Trophoblast cell (in vitro differentiated cells and primary cell): ENCODE measurements around the gene NALCN.
A peak's percentile ranks its signal among the peaks of the same experiment; 100 is the strongest.

Experiments
- DNase-seq, 2 donors: peaks; one replicate each; pipeline ENCODE4 v3.0.0-alpha.2; 2016
- H2AFZ ChIP-seq: 2 replicates; pipeline ENCODE4 v1.6.1; 2013; ENCODE audit warnings: low read length, moderate library complexity, mild to moderate bottlenecking; ENCODE audit not compliant: insufficient read depth, poor library complexity
- H2AK5ac ChIP-seq: 2 replicates; pipeline ENCODE4 v1.6.1; 2013; ENCODE audit warnings: mild to moderate bottlenecking, low read length
- H2BK120ac ChIP-seq: 2 replicates; pipeline ENCODE4 v1.6.1; 2013; ENCODE audit warnings: low read length, mild to moderate bottlenecking, moderate library complexity; ENCODE audit not compliant: insufficient read depth, poor library complexity
- H2BK12ac ChIP-seq: 2 replicates; pipeline ENCODE4 v1.6.1; 2013; ENCODE audit warnings: mild to moderate bottlenecking, low read length, moderate library complexity
- H2BK5ac ChIP-seq: 2 replicates; pipeline ENCODE4 v1.6.1; 2013; ENCODE audit warnings: low read length, low read depth, moderate library complexity, mild to moderate bottlenecking; ENCODE audit not compliant: poor library complexity
- H3K14ac ChIP-seq: 2 replicates; pipeline ENCODE4 v1.6.1; 2013; ENCODE audit warnings: mild to moderate bottlenecking, low read length
- H3K18ac ChIP-seq: 2 replicates; pipeline ENCODE4 v1.6.1; 2013; ENCODE audit warnings: mild to moderate bottlenecking, low read length
- H3K23ac ChIP-seq: 2 replicates; pipeline ENCODE4 v1.6.1; 2013; ENCODE audit warnings: low read length
- H3K27ac ChIP-seq: 2 replicates; pipeline ENCODE4 v1.5.1; 2013; ENCODE audit warnings: low read depth, mild to moderate bottlenecking, inconsistent platforms, low read length, moderate library complexity
- H3K27me3 ChIP-seq: 2 replicates; pipeline ENCODE4 v1.6.1; 2013; ENCODE audit warnings: inconsistent platforms, mild to moderate bottlenecking, low read length, moderate library complexity; ENCODE audit not compliant: insufficient read depth
- H3K36me3 ChIP-seq, 2 experiments: 1 replicate in 1 of 2; 2 replicates in 1 of 2; pipeline ENCODE4 v1.6.1; 2013; ENCODE audit warnings: low read length in 2 of 2, mild to moderate bottlenecking in 2 of 2, moderate library complexity in 1 of 2; ENCODE audit not compliant: insufficient read depth in 2 of 2, control insufficient read depth in 1 of 2
- H3K4ac ChIP-seq: 2 replicates; pipeline ENCODE4 v1.6.1; 2013; ENCODE audit warnings: low read depth, mild to moderate bottlenecking, low read length, moderate library complexity
- H3K4me1 ChIP-seq, 2 experiments: 1 replicate in 1 of 2; 2 replicates in 1 of 2; pipeline ENCODE4 v1.6.1; 2013; ENCODE audit warnings: low read length in 2 of 2, mild to moderate bottlenecking in 2 of 2, moderate library complexity in 1 of 2; ENCODE audit not compliant: insufficient read depth in 2 of 2, control insufficient read depth in 1 of 2
- H3K4me2 ChIP-seq: 2 replicates; pipeline ENCODE4 v1.6.1; 2013; ENCODE audit warnings: inconsistent platforms, mild to moderate bottlenecking, low read length, moderate library complexity
- H3K4me3 ChIP-seq: 2 replicates; pipeline ENCODE4 v1.5.1; 2013; ENCODE audit warnings: mild to moderate bottlenecking, low read depth, low read length, inconsistent platforms
- H3K79me1 ChIP-seq: one replicate; pipeline ENCODE4 v1.6.1; 2013; ENCODE audit warnings: low read length
- H3K79me2 ChIP-seq: 2 replicates; pipeline ENCODE4 v1.6.1; 2013; ENCODE audit warnings: low read length, mild to moderate bottlenecking; ENCODE audit not compliant: control insufficient read depth, insufficient read depth, poor library complexity
- H3K9ac ChIP-seq: 2 replicates; pipeline ENCODE4 v1.6.1; 2013; ENCODE audit warnings: mild to moderate bottlenecking, low read length
- H3K9me3 ChIP-seq: 2 replicates; pipeline ENCODE4 v1.6.1; 2013; ENCODE audit warnings: low read depth, mild to moderate bottlenecking, control low read depth, inconsistent platforms, low read length; ENCODE audit not compliant: insufficient read depth
- H4K12ac ChIP-seq: 2 replicates; pipeline ENCODE4 v1.6.1; 2013; ENCODE audit warnings: low read depth, mild to moderate bottlenecking, low read length, moderate library complexity
- H4K8ac ChIP-seq: 2 replicates; pipeline ENCODE4 v1.6.1; 2013; ENCODE audit warnings: low read depth, mild to moderate bottlenecking, low read length, moderate library complexity
- H4K91ac ChIP-seq: one replicate; pipeline ENCODE4 v1.6.1; 2013; ENCODE audit warnings: low read depth, mild to moderate bottlenecking, low read length, moderate library complexity
- WGBS: extraction: QIAGEN DNeasy Blood & Tissue Kit; methylation state at CpG from one replicate; pipeline ENCODE4 v1.1.7; 2013; ENCODE audit warnings: missing lambda C conversion rate; ENCODE audit not compliant: insufficient read length, insufficient coverage; ENCODE audit errors: extremely low coverage; 5-methylcytosine and 5-hydroxymethylcytosine counted together

The NALCN gene

GRCh38 chr13:101406791-101407190 lies 9.5 kb downstream of the NALCN start:
- no peak overlapping the region for H2BK5ac ChIP-seq
- H3K9ac ChIP-seq: no peak overlapping the region
- no peaks in the 10 kb centered on the region for H3K79me1 ChIP-seq
- no peak overlapping the region for H4K12ac ChIP-seq
- H3K4me2 ChIP-seq: no peak overlapping the region
- H3K4me1 ChIP-seq: no peaks in the 10 kb centered on the region
- peak in 1 of 2 donors; percentile 57 for DNase-seq
- H3K18ac ChIP-seq: no peak overlapping the region
- no peaks in the 10 kb centered on the region for H3K9me3 ChIP-seq
- H3K27me3 ChIP-seq: no peaks in the 10 kb centered on the region
- H2BK120ac ChIP-seq: no peak overlapping the region
- no peak overlapping the region for H3K4me3 ChIP-seq
- no peak overlapping the region for H3K4ac ChIP-seq
- no peaks in the 10 kb centered on the region for H3K36me3 ChIP-seq
- H4K91ac ChIP-seq: no peak overlapping the region
- no peak overlapping the region for H4K8ac ChIP-seq
- no peak overlapping the region for H3K23ac ChIP-seq
- H3K27ac ChIP-seq: no peak overlapping the region
- no peak overlapping the region for H2AFZ ChIP-seq
- no peak overlapping the region for H3K14ac ChIP-seq
- H3K79me2 ChIP-seq: no peaks in the 10 kb centered on the region
- no CpG with 5 or more reads among the region's 1 CpG for WGBS
- H2BK12ac ChIP-seq: no peak overlapping the region
- no peak overlapping the region for H2AK5ac ChIP-seq

- Histone ChIP-seq H3K4me2 (no peak overlapping the region), H3K36me3 (no peaks in the 10 kb centered on the region), H2AFZ (no peak overlapping the region), H3K14ac (no peak overlapping the region), H3K79me1 (peaks cover 4% of the 10 kb centered on the region), H3K9me3 (no peaks in the 10 kb centered on the region), H2BK12ac (no peak overlapping the region), H3K4me3 (no peak overlapping the region), H2BK5ac (no peak overlapping the region), H3K4ac (no peak overlapping the region), H2AK5ac (no peak overlapping the region), H3K9ac (no peak overlapping the region), H3K27me3 (no peaks in the 10 kb centered on the region), H2BK120ac (no peak overlapping the region), H3K18ac (no peak overlapping the region), H3K23ac (no peak overlapping the region), H4K12ac (no peak overlapping the region), H3K79me2 (no peaks in the 10 kb centered on the region), H4K8ac (no peak overlapping the region), H3K27ac (no peak overlapping the region), H3K4me1 (peaks cover 0 to 3% of the 10 kb centered on the region in 2 experiments), H4K91ac (no peak overlapping the region)
- WGBS: no CpG with 5 or more reads among the region's 1 CpG
- peak; percentile 20 to 60 for DNase-seq
Measured at GRCh38 chr13:101401196-101401595, 15.1 kb downstream of the NALCN start.

- H3K79me1 ChIP-seq: peaks cover 4% of the 10 kb centered on the region
- H3K9ac ChIP-seq: no peak overlapping the region
- DNase-seq: no peak
- no peak overlapping the region for H3K18ac ChIP-seq
- no peak overlapping the region for H2AK5ac ChIP-seq
- H3K4me1 ChIP-seq: peaks cover 0 to 3% of the 10 kb centered on the region in 2 experiments
- no peak overlapping the region for H4K12ac ChIP-seq
- no peak overlapping the region for H4K8ac ChIP-seq
- H3K23ac ChIP-seq: no peak overlapping the region
- H3K4me2 ChIP-seq: no peak overlapping the region
- H3K9me3 ChIP-seq: no peaks in the 10 kb centered on the region
- WGBS: no CpG with 5 or more reads among the region's 2 CpGs
- H4K91ac ChIP-seq: no peak overlapping the region
- no peak overlapping the region for H3K4me3 ChIP-seq
- no peak overlapping the region for H3K27ac ChIP-seq
- H2BK120ac ChIP-seq: no peak overlapping the region
- H3K4ac ChIP-seq: no peak overlapping the region
- no peak overlapping the region for H3K14ac ChIP-seq
- H3K79me2 ChIP-seq: no peaks in the 10 kb centered on the region
- no peaks in the 10 kb centered on the region for H3K36me3 ChIP-seq
- H2BK5ac ChIP-seq: no peak overlapping the region
- H3K27me3 ChIP-seq: no peaks in the 10 kb centered on the region
- H2AFZ ChIP-seq: no peak overlapping the region
- no peak overlapping the region for H2BK12ac ChIP-seq
Measured at GRCh38 chr13:101399365-101399764, 16.9 kb downstream of the NALCN start.

DNA sequence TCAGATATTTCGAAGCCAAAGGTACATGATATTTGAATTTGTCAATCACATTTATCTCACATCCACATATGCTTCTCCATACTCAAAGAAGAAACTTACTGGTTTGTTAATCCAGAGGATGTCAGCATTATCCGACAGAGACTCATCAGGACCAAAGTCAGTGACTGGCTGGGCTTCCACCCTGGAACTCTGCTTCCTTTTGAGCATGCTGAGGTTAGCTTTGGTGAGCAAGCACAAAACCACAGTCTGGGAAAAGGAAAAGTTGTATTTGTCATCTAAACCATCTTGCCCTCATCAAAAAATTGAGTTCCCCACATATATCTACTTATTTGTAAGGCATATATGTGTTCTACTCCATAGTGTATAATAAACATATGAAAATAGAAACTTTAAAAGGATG lies 17.4 kb downstream of the NALCN start:
- Histone ChIP-seq H3K36me3 (no peaks in the 10 kb centered on the region), H2BK5ac (no peak overlapping the region), H2AK5ac (no peak overlapping the region), H4K91ac (no peak overlapping the region), H2BK12ac (no peak overlapping the region), H4K8ac (no peak overlapping the region), H3K9ac (no peak overlapping the region), H3K23ac (no peak overlapping the region), H3K79me1 (peaks cover 4% of the 10 kb centered on the region), H3K79me2 (no peaks in the 10 kb centered on the region), H3K4me1 (peaks cover 0 to 3% of the 10 kb centered on the region in 2 experiments), H2BK120ac (no peak overlapping the region), H3K9me3 (no peaks in the 10 kb centered on the region), H3K4ac (no peak overlapping the region), H3K18ac (no peak overlapping the region), H2AFZ (no peak overlapping the region), H3K14ac (no peak overlapping the region), H3K27me3 (no peaks in the 10 kb centered on the region), H4K12ac (no peak overlapping the region), H3K4me2 (no peak overlapping the region), H3K27ac (no peak overlapping the region), H3K4me3 (no peak overlapping the region)
- no CpG with 5 or more reads among the region's 2 CpGs for WGBS
- DNase-seq: no peak
